PC-9 (cell line): ENCODE measurements around the gene NDUFC2. TPM values are rescaled to one million over a fixed set of nuclear protein-coding genes. Genes with fewer than 3 reads are reported as not detected.

ENCODE experiments used
- BruUV-seq: library from RNA; stranded (reverse); fragments of 400-500 nt; replicated peaks from 2 replicates; lab custom pipeline; 2021; lab: Mats Ljungman, UMichigan
- CTCF ChIA-PET: fragments of 300-600 bp; sonication (Branson Sonifier 250); formaldehyde crosslinking; loops from one replicate; lab custom pipeline; 2022; ENCODE audit warnings: antibody characterized with exemption; lab: Charles Lee
- POLR2A ChIA-PET: fragments of 300-600 bp; sonication (Branson Sonifier 250); formaldehyde crosslinking; loops from one replicate; lab custom pipeline; 2022; ENCODE audit warnings: antibody characterized with exemption; ENCODE audit not compliant: unreplicated experiment; lab: Charles Lee
- DNase-seq, 2 experiments: peaks; one replicate each; pipeline versions ENCODE4 v3.0.0 to v3.0.0-alpha.2; 2015 to 2022; ENCODE audit warnings: mixed read lengths in 1 of 2
- H2AFZ ChIP-seq: fragments of 200-600 bp; sonication (generic); 2 replicates; pipeline ENCODE4 v1.8.1; 2017; ENCODE audit warnings: antibody characterized with exemption
- H3F3A ChIP-seq: fragments of 200-600 bp; sonication (generic); 2 replicates; pipeline ENCODE4 v1.8.1; 2017; ENCODE audit warnings: antibody characterized with exemption, mild to moderate bottlenecking, low read depth; ENCODE audit not compliant: insufficient read depth
- H3K27ac ChIP-seq: fragments of 200-600 bp; sonication (generic); 2 replicates; pipeline ENCODE4 v1.6.1; 2016; ENCODE audit warnings: mixed run types
- H3K27me3 ChIP-seq: fragments of 200-600 bp; sonication (generic); 2 replicates; pipeline ENCODE4 v1.6.1; 2016; ENCODE audit warnings: low read depth, mixed run types; ENCODE audit not compliant: insufficient read depth
- H3K36me3 ChIP-seq: fragments of 200-600 bp; sonication (generic); 2 replicates; pipeline ENCODE4 v1.6.1; 2016; ENCODE audit warnings: low read depth, mixed run types
- H3K4me1 ChIP-seq: fragments of 200-600 bp; sonication (generic); replicated peaks from 2 replicates; pipeline ENCODE4 v1.6.1; 2016; ENCODE audit warnings: mixed run types; ENCODE audit not compliant: insufficient read depth
- H3K4me2 ChIP-seq: fragments of 200-600 bp; sonication (generic); 2 replicates; pipeline ENCODE4 v1.6.1; 2017; ENCODE audit warnings: mixed run types
- H3K4me3 ChIP-seq: fragments of 200-600 bp; sonication (generic); 2 replicates; pipeline ENCODE4 v1.6.1; 2016; ENCODE audit warnings: mixed run types
- H3K79me2 ChIP-seq: fragments of 200-600 bp; sonication (generic); 2 replicates; pipeline ENCODE4 v1.6.1; 2017; ENCODE audit warnings: low read depth, mixed run types
- H3K9me2 ChIP-seq: fragments of 200-600 bp; sonication (generic); 2 replicates; pipeline ENCODE4 v1.8.1; 2017; ENCODE audit warnings: mild to moderate bottlenecking; ENCODE audit not compliant: insufficient read depth
- H3K9me3 ChIP-seq: fragments of 200-600 bp; sonication (generic); 2 replicates; pipeline ENCODE4 v1.8.1; 2016; ENCODE audit warnings: low read depth; ENCODE audit not compliant: insufficient read depth
- H4K20me1 ChIP-seq: fragments of 200-600 bp; sonication (generic); 2 replicates; pipeline ENCODE4 v1.8.1; 2017; ENCODE audit not compliant: insufficient read depth
- EZH2 ChIP-seq: fragments of 200-600 bp; sonication (generic); IDR thresholded peaks from 2 replicates; pipeline ENCODE4 v1.8.0; 2017; ENCODE audit warnings: antibody characterized with exemption, low read depth
- intact Hi-C: fragments of 100-400 bp; cut with micrococcal nuclease; formaldehyde crosslinking; loops from one replicate; pipeline ENCODE4 v1.10.0; 2022; ENCODE audit not compliant: unreplicated experiment
- total RNA-seq: library from RNA; stranded (reverse); gene quantifications from 2 replicates; pipeline ENCODE4 v1.2.3, GENCODE V29; 2021
- TF ChIP-seq, protein P1 (sequence below): fragments of 200-600 bp; sonication (generic); conservative IDR thresholded peaks from 2 replicates; pipeline ENCODE4 v1.6.1; 2017; ENCODE audit warnings: mixed run types, antibody characterized with exemption, mild to moderate bottlenecking, moderate library complexity

The NDUFC2 gene
- total RNA-seq, 1 experiment from 2014 or later = 380 TPM

DNA sequence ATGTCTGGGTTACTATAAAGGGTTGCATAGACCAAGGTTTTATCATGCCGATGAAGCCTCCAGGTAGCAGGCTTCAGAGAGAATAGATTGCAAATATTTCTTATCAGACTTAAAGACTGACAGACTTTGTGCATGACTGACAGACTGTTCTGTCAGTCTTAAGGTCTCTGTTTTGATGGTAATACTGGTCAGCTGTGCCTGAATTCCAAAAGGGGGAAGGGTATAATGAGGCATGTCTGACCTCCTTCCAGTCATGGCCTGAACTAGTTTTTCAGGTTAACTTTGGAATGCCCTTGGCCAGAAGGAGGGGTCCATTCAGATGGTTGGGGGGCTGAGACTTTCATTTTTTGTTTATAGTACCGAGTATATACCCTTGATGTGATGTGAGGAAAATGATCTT is 51.9 kb downstream of the NDUFC2 start:
- intact Hi-C loops = no loop called here
- Histone ChIP-seq H3K4me2 (peak overlapping the region; percentile 54), H2AFZ (no peak overlapping the region), H3K27ac (peak overlapping the region; percentile 82), H3K27me3 (no peaks in the 10 kb centered on the region), H3K9me2 (no peaks in the 10 kb centered on the region), H3K9me3 (no peaks in the 10 kb centered on the region), H3K4me3 (no peak overlapping the region), H3K36me3 (no peaks in the 10 kb centered on the region), H3K4me1 (peaks cover 53% of the 10 kb centered on the region), H4K20me1 (no peaks in the 10 kb centered on the region), H3K79me2 (no peaks in the 10 kb centered on the region), H3F3A (peaks cover 27% of the 10 kb centered on the region)
- ChIA-PET CTCF (interaction anchor here (0.6 to 1.3 kb wide), 4 partner anchors 18 to 598 kb away, joined by 3 to 10 read pairs (median 4); no protein-coding TSS in a partner anchor), POLR2A (interaction anchor here (0.8 kb wide), 1 partner anchor 33 kb away, joined by 17 read pairs; the partner anchor contains the start of gene INTS4)
- peak in 1 of 2 experiments; percentile 71 for DNase-seq
- BruUV-seq = no TSS peak
- TF ChIP-seq EZH2 = no peak
- TF ChIP-seq, protein P1, sequence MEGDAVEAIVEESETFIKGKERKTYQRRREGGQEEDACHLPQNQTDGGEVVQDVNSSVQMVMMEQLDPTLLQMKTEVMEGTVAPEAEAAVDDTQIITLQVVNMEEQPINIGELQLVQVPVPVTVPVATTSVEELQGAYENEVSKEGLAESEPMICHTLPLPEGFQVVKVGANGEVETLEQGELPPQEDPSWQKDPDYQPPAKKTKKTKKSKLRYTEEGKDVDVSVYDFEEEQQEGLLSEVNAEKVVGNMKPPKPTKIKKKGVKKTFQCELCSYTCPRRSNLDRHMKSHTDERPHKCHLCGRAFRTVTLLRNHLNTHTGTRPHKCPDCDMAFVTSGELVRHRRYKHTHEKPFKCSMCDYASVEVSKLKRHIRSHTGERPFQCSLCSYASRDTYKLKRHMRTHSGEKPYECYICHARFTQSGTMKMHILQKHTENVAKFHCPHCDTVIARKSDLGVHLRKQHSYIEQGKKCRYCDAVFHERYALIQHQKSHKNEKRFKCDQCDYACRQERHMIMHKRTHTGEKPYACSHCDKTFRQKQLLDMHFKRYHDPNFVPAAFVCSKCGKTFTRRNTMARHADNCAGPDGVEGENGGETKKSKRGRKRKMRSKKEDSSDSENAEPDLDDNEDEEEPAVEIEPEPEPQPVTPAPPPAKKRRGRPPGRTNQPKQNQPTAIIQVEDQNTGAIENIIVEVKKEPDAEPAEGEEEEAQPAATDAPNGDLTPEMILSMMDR = no peak

GRCh38 chr11:78025378-78025777 is 54.3 kb downstream of the NDUFC2 start:
- CTCF ChIA-PET = no interaction called here
- H3K27me3 ChIP-seq = no peaks in the 10 kb centered on the region
- TF ChIP-seq EZH2 = no peak
- TF ChIP-seq, protein P1 = no peak
- intact Hi-C loops = no loop called here
- no peaks in the 10 kb centered on the region for H3K79me2 ChIP-seq
- H3K36me3 ChIP-seq = no peaks in the 10 kb centered on the region
- peaks cover 23% of the 10 kb centered on the region for H3F3A ChIP-seq
- H3K27ac ChIP-seq = no peak overlapping the region
- H3K4me2 ChIP-seq = no peak overlapping the region
- no peak overlapping the region for H2AFZ ChIP-seq
- H3K9me2 ChIP-seq = no peaks in the 10 kb centered on the region
- H4K20me1 ChIP-seq = no peaks in the 10 kb centered on the region
- DNase-seq = no peak
- no peak overlapping the region for H3K4me3 ChIP-seq
- POLR2A ChIA-PET = no interaction called here
- H3K4me1 ChIP-seq = peaks cover 33% of the 10 kb centered on the region
- H3K9me3 ChIP-seq = no peaks in the 10 kb centered on the region
- no TSS peak for BruUV-seq

DNA sequence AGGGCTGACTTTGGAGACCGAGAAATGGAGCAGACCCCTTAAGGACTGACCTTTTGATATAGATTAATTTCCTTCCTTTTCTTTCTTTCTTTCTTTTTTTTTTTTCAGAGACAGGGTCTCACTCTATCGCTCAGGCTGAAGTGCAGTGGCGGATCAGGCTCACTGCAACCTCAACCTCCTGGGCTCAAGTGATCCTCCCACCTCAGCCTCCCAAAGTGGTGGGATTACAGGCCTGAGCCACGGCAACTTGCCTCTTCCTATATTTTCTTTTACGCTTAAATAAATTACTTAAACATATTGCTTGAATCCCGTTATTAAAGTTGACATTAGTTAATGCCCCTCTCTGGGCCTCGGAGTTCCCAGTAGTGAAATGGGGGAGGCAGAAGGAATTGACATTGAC is 56.2 kb downstream of the NDUFC2 start:
- intact Hi-C loops = no loop called here
- Histone ChIP-seq H2AFZ (0 out of 2 replicates have a peak overlapping the region, but pooled peaks have one; percentile 18), H3K27me3 (no peaks in the 10 kb centered on the region), H3K4me3 (peak overlapping the region; percentile 37; the same call in 1 of the 2 replicates), H3K79me2 (no peaks in the 10 kb centered on the region), H3F3A (peaks cover 22% of the 10 kb centered on the region), H3K4me2 (peak overlapping the region; percentile 49), H3K9me3 (no peaks in the 10 kb centered on the region), H3K4me1 (peaks cover 23% of the 10 kb centered on the region), H3K9me2 (no peaks in the 10 kb centered on the region), H4K20me1 (no peaks in the 10 kb centered on the region), H3K36me3 (no peaks in the 10 kb centered on the region), H3K27ac (no peak overlapping the region)
- no peak for TF ChIP-seq EZH2
- TF ChIP-seq, protein P1 = no peak
- no peak for DNase-seq
- ChIA-PET POLR2A (no interaction called here), CTCF (no interaction called here)
- BruUV-seq = TSS peak; percentile 34
